Muscle of leg (tissue), 11 donors: Measurements from ENCODE around the gene SPATC1L. TPM values are rescaled to one million over a fixed set of nuclear protein-coding genes. Genes with fewer than 3 reads are reported as not detected.
A peak's percentile ranks its signal among the peaks of the same experiment; 100 is the strongest.
"Not testable (repeated sequence)": the region's sequence is repeated elsewhere in the genome, so short reads cannot be mapped to it uniquely, and the experiment has no call there.

ENCODE experiments used
- DNase-seq: peaks from one replicate; pipeline ENCODE4 v3.0.0; 2013
- H3K27ac ChIP-seq: one replicate; pipeline ENCODE4 v1.5.1; 2013; ENCODE audit warnings: mild to moderate bottlenecking, low read length, control low read depth
- H3K27me3 ChIP-seq: one replicate; pipeline ENCODE4 v1.6.1; 2013; ENCODE audit warnings: low read length; ENCODE audit not compliant: control insufficient read depth, insufficient read depth
- H3K36me3 ChIP-seq: one replicate; pipeline ENCODE4 v1.6.1; 2013; ENCODE audit warnings: low read length; ENCODE audit not compliant: control insufficient read depth, insufficient read depth
- H3K4me1 ChIP-seq: one replicate; pipeline ENCODE4 v1.6.1; 2013; ENCODE audit warnings: low read length; ENCODE audit not compliant: control insufficient read depth, insufficient read depth
- H3K4me3 ChIP-seq: one replicate; pipeline ENCODE4 v1.5.1; 2013; ENCODE audit warnings: low read length, control low read depth
- H3K9me3 ChIP-seq: replicated peaks from 2 replicates; pipeline ENCODE4 v1.6.1; 2013; ENCODE audit warnings: low read depth, low read length; ENCODE audit not compliant: control insufficient read depth
- WGBS: methylation state at CpG from one replicate; pipeline ENCODE4 v1.1.5; 2013; ENCODE audit warnings: missing lambda C conversion rate; ENCODE audit not compliant: insufficient coverage; 5-methylcytosine and 5-hydroxymethylcytosine counted together
- polyA plus RNA-seq, 8 donors: library from polyadenylated mRNA; unstranded; fragments of 120-200 nt; gene quantifications; one replicate each; pipeline versions ENCODE4 v1.2.1 to v1.2.3, GENCODE V29; 2013; ENCODE audit warnings: inconsistent platforms in 1 of 8, low replicate concordance in 1 of 8; ENCODE audit not compliant: insufficient read length in 8 of 8, insufficient read depth in 1 of 8
- total RNA-seq: library from RNA; stranded (reverse); fragments of 120-200 nt; gene quantifications from one replicate; pipeline ENCODE4 v1.2.4, GENCODE V29; 2013

The SPATC1L gene
- total and polyA plus RNA-seq, 9 donors, result 5.7 to 17.2 (median 10.8) TPM

DNA sequence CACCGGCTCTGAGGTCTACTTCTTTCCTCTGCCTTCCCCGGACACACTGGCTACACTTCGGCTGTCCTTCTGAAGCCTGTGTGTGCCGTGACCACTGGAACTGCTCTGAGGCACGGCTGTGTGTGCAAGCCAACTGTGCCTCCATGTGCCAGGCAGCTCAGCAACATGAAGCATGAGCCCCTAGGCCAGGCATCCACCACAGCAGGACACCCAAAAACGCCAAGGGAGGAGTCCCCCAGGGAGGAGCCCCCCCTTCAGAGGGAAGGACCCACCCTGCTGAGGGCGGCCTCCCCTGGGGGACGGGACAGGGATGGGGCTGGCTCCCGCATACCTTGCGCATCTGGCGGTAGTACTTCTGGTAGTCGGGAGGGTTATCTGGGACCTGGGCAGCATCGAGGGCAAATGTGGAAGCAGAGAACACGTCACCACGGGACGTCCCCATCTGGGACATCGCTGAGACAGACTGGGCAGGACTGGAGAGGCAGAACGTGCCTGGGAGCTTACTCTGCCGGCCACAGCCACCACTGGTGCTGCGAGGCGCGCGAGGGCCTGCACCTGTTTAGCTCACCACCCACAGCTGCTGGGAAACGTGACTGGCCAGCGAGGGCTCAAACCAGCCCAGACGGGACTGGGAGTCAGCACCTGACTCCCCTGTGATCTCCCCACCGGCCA is 23.8 kb upstream of the SPATC1L start:
- DNase-seq, result peak; percentile 25
- Histone ChIP-seq H3K4me3 (no peak overlapping the region), H3K9me3 (no peaks in the 10 kb centered on the region), H3K4me1 (peaks cover 4% of the 10 kb centered on the region), H3K36me3 (peaks cover 78% of the 10 kb centered on the region), H3K27me3 (no peaks in the 10 kb centered on the region), H3K27ac (no peak overlapping the region)
- WGBS, result 86% methylated on average over 26 of the region's 27 CpGs

DNA sequence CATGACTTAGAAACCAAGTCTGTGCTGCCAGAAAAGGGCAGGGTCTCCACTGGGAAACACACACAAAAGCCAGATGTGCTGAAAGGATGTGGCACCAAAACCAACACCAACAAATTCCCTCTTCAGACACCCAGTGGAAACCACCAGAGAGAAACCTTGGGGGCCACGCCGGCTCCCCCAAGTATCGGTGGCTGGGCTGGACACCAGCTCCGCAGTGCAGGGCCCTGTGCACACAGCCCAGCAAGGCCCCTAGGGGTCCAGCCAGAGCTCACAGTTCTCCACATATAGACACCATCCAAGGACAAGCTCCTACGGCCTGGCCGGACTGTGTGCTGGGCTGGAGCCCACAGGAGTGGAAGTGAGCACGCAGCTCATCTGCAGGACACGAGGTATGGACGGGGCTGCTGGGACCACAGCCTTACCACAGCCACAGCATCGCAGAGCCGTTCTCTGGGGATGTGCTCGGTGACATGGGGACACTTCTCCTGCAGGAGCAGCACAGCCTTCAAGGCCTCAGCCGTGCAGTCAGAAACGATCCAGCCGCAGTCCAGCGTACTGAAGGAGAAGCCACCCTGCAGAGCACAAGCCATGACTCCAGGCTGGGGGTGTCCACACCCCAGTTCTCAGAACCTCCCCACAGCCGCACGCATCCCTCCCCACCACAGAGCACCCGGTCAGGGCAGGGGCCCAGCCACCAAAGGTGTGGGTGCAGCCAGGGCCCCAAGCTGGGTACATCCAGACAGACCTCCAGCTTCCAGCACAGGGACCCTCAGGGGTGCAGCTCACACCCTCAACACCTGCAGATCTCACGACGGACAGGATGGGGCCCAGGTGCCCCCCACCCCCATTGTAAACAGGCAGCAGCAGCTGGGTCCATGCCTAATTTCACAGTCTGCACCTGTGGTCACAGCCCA is 23.0 kb upstream of the SPATC1L start:
- peaks cover 4% of the 10 kb centered on the region for H3K4me1 ChIP-seq
- H3K27ac ChIP-seq, result no peak overlapping the region
- H3K27me3 ChIP-seq, result no peaks in the 10 kb centered on the region
- 84% methylated on average over 17 of the region's 21 CpGs for WGBS
- peaks cover 77% of the 10 kb centered on the region for H3K36me3 ChIP-seq
- DNase-seq, result no peak
- H3K9me3 ChIP-seq, result no peaks in the 10 kb centered on the region
- no peak overlapping the region for H3K4me3 ChIP-seq

DNA sequence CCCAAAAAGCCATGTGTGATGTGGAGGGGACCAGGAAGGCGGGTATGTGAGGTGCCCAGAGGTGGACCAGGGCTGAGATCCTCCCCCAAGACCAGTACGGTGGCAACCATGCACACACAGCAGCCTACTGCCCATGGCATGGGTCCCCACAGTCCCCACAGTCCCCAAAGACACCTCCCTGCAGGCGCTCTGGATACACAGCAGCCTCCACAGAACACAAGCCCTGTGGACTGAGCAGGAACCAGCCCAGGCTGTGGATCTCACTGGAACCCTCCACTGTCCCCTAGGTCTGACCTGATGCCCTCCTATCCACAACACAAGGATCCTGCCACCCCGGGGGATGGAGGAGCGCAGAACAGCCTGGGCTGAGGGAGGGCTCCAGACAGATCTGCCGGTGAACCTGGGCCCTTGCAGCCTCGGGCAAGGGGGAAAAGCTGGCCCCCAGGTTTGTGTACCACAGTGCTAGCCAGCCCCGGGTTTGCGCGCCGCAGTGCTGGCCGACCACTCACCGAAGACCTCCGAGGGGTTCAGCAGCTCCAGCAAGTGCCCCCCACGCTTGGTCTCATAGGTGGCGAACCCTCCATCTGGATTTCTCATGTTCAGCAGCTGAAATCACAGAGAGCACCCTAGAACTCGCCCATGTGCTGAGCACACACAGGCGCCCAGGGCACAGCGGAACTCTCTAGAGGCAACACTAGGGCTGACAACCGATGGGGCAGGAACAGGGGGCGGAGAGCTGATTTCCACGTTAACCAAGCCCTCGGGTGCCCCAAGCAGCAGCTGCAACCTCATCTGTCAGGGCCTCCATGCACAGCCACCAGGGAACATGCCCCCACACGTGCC is 22.1 kb upstream of the SPATC1L start:
- 87% methylated on average over 22 of the region's 24 CpGs for WGBS
- Histone ChIP-seq H3K27me3 (no peaks in the 10 kb centered on the region), H3K36me3 (peaks cover 72% of the 10 kb centered on the region), H3K4me1 (peaks cover 4% of the 10 kb centered on the region), H3K4me3 (no peak overlapping the region), H3K27ac (no peak overlapping the region), H3K9me3 (no peaks in the 10 kb centered on the region)
- no peak for DNase-seq

DNA sequence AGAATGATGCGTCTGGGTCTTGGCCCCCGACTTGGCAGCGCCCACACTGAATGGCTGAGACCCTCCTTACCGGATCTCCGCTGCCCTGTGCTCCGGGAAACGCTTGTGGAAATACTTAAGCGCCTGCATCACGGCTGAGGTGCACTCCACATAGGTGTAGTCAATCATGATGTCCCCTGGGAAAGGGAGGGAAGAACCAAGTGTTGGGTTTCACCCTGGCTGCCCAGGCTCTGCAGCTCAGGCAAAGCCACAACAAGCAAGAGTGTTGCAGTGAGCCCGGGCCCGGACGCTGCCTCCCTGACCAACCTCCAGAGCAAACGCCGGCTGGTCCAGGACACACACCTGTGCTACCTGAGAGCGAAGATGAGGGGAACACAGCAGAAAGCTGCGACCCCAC is 21.5 kb upstream of the SPATC1L start:
- no peak for DNase-seq

DNA sequence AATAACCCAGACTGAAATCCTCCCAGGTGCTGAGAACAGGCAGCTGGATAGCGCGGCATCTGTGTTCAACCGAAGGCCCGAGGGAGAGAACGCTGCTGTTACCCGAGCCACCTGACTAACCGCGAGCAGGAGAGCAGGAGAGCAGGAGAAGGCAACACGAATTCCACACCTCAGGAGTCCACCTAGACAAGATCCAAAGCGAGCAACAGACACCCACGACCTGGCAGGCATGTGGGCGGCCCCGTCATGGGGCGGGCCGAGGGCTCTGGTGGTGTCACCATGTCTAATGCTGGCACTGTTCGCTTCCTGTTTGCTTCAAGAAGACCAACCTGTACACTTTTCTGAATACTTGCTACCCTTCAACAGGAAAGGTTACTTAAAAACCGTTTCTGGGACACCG is 20.9 kb upstream of the SPATC1L start:
- 79% methylated on average over 15 of the region's 18 CpGs for WGBS
- peaks cover 63% of the 10 kb centered on the region for H3K36me3 ChIP-seq
- H3K4me1 ChIP-seq, result peaks cover 4% of the 10 kb centered on the region
- H3K4me3 ChIP-seq, result no peak overlapping the region
- no peaks in the 10 kb centered on the region for H3K27me3 ChIP-seq
- no peaks in the 10 kb centered on the region for H3K9me3 ChIP-seq
- DNase-seq, result no peak
- peak overlapping the region; percentile 1 for H3K27ac ChIP-seq

More for the DNA sequence above, 21.5 kb upstream of the SPATC1L start:
- Histone ChIP-seq H3K4me3 (no peak overlapping the region), H3K36me3 (peaks cover 69% of the 10 kb centered on the region), H3K4me1 (peaks cover 4% of the 10 kb centered on the region), H3K27ac (no peak overlapping the region), H3K27me3 (no peaks in the 10 kb centered on the region), H3K9me3 (no peaks in the 10 kb centered on the region)
- 92% methylated on average over 16 of the region's 16 CpGs for WGBS

DNA sequence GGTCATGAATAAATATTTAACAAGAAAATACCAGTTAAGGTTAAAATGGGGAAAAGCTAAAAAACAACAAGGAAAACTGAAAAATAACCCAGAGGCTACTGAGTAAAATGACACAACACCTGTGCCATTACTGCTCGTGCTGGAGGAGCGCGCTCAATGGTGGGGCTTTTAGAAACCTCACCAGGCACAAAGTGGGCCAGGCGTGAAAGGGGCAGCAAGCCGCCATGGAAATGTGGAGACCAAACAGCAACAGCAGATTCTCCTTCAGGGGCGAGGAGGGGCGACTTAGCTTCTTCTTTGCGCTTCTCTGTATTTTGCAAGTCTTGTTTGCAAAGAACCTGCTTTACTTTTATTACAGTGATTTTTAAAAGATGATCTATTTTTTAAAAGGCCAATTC is 18.9 kb upstream of the SPATC1L start:
- Histone ChIP-seq H3K27ac (peak overlapping the region; percentile 13), H3K27me3 (no peaks in the 10 kb centered on the region), H3K4me1 (no peaks in the 10 kb centered on the region), H3K36me3 (peaks cover 51% of the 10 kb centered on the region), H3K9me3 (no peaks in the 10 kb centered on the region), H3K4me3 (no peak overlapping the region)
- DNase-seq, result no peak
- 96% methylated on average over 5 of the region's 8 CpGs for WGBS

DNA sequence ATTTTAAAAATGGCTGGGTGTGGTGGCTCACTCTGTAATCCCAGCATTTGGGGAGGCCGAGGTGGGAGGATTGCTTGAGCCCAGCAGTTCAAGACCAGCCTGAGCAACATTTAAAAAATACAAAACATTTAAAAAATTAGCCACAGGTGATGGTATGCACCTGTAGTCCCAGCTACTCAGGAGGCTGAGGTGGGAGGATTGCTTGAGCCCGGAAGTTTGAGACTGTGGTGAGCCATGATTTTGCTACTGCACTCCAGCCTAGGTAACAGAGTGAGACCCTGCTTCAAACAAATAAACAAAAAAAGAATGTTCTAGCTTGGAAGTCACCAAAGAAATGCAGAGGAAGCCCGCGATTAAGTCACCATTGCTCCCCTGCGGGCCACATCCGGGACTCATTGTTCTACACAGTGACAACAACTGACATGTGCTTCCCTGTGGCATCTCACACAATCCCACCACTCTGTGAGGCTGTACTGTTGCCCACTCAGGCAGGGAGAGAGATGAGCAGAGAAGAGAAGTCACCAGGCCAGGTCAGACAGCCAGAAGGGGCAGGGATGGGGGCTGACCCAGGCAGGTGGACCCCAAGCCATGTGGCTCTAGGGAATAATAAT is 18.4 kb upstream of the SPATC1L start:
- no peaks in the 10 kb centered on the region for H3K27me3 ChIP-seq
- H3K4me1 ChIP-seq, result no peaks in the 10 kb centered on the region
- H3K36me3 ChIP-seq, result peaks cover 49% of the 10 kb centered on the region
- peak overlapping the region; percentile 13 for H3K27ac ChIP-seq
- no peak overlapping the region for H3K4me3 ChIP-seq
- DNase-seq, result no peak
- H3K9me3 ChIP-seq, result no peaks in the 10 kb centered on the region
- 93% methylated on average over 3 of the region's 6 CpGs for WGBS

DNA sequence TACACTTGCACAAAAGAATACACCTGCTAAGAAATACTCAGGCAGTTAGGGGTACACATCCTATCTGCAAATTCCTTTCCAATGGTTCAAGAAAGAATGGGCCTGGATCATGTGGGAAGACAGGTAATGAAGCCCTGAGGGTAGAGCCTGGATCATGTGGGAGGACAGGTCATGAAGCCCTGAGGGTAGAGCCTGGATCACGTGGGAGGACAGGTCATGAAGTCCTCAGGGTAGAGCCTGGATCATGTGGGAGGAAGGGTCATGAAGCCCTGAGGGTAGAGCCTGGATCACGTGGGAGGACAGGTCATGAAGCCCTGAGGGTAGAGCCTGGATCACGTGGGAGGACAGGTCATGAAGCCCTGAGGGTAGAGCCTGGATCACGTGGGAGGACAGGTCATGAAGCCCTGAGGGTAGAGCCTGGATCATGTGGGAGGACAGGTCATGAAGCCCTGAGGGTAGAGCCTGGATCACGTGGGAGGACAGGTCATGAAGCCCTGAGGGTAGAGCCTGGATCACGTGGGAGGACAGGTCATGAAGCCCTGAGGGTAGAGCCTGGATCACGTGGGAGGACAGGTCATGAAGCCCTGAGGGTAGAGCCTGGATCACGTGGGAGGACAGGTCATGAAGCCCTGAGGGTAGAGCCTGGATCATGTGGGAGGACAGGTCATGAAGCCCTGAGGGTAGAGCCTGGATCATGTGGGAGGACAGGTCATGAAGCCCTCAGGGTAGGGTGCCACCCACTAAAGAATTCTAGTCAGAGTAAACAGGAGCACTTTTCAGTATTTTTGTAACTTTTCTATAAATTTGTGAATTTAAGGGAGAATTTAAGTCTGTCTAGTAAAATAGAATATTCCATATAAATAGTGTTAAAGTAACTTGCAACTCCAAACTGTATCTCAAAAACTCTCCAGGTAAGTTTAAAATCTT is 16.9 kb upstream of the SPATC1L start:
- no CpG with 5 or more reads among the region's 8 CpGs for WGBS
- not testable (repeated sequence) for H3K27me3 ChIP-seq, H3K9me3 ChIP-seq, DNase-seq, H3K27ac ChIP-seq, H3K4me3 ChIP-seq, H3K4me1 ChIP-seq
- peaks cover 47% of the 10 kb centered on the region for H3K36me3 ChIP-seq
